Femur (tissue), 1 donor: Measurements from ENCODE around the gene ZFR.
A peak's percentile ranks its signal among the peaks of the same experiment; 100 is the strongest.
"Not testable (repeated sequence)": the region's sequence is repeated elsewhere in the genome, so short reads cannot be mapped to it uniquely, and the experiment has no call there.

Experiments
- DNase-seq: peaks from one replicate; pipeline ENCODE4 v3.0.0-alpha.2; 2017

ZFR gene

DNA sequence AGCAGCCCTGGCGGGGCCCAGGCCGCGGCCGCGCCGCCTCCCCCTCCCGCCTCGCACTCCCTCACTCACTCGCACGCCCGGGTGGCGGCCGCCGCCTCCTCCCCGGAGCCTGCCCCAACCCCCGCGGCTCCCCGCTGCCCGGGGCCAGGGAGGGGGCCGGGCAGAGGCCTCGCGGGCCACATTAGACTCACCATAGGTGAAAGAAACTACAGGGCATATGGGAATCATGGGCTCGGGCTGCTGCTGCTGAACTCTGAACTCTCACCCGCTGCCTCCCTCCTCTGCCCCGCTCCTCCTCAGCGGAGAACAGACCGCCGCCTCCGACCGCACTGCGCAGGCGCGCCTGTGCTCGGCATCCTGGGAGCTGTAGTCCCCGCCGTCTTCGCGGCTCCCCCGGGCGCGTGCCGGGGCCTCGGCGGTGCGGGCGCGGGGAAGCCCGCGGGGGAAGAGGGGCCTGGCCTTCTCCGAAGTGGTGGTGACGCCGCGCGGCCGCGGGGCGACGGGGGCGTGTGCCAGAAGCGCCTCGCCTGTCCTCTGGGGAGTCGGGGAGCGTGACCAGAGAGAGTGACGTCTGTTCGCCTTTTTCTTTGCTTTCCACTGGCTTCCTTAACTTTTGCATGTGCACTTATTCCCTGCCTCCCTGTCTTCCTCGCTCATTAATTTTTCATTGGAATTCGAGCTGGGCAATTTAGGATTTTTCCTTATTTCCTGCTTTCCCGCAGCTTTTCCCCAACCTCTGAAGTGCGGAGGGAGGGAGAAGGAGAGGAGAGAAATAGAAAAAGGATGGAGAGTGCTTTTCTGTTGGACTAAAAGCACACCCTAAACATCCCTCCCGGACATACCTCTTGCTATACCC is at the start of gene ZFR:
TSS of gene ZFR (minus strand) at position 310 of the 856 bp plus-strand sequence. CDS start at position 228, 82 bp downstream.
- DNase-seq = peak; percentile 95

DNA sequence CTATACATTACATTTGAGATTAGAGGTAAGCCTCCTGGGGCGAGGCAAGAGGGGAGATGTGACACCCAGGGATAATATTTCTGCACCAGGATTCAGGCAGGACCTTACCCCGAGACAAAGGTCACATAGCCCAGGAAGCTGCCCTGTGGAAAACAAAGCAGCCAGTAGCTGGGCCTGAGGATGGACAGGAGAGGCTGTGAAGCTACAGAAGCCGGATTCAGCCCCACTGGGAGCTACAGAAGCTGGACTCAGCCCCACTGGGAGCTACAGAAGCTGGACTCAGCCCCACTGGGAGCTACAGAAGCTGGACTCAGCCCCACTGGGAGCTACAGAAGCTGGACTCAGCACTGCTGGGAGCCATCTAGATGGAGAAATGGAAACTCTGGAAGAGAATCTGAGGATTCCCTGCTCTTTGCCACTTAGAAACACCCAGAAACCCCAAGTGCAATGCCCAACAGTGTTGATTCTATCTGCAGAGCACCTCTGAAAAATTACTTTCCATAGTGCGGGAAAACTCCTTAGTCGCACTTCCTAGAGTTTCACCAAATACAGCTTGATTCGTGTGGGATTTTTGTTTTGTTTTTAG is 46.5 kb upstream of the ZFR start:
- DNase-seq = no peak

DNA sequence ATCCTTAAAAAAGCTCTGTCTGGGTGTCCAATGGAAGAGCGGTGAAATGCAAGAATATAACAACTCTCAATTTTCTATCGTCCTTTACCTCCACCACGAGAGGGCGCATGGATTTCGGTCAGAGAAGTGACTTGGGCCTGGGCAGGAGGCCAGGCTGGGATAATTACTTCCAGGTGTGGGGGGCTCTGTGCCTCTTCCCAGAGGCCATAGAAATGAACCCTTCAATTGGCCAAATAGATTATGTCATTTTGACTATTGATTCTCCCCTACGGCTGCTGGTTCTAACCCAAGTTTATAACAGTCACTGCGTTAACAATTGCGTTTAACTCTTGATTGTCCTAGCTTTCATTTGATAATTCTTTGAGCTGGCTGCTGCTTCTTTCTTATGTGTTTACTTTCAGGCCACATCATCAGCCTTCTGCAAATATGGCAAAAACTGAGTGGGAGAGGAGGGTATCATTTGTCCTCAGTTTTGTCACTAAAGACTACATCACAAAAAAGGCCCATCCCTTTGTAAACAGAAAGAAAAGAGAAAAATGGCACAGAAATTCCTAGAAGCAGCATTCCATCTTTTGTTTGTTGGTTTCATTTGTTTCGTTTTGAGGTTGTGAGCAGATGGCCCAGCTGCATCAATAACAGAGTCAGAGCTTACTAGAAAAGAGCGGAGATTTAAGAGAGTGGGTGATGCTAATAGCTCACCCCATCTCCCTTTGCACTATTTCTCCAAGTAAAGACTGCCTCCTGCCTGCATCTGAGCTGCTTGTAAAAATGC is 45.4 kb upstream of the ZFR start:
- DNase-seq = peak; percentile 93

DNA sequence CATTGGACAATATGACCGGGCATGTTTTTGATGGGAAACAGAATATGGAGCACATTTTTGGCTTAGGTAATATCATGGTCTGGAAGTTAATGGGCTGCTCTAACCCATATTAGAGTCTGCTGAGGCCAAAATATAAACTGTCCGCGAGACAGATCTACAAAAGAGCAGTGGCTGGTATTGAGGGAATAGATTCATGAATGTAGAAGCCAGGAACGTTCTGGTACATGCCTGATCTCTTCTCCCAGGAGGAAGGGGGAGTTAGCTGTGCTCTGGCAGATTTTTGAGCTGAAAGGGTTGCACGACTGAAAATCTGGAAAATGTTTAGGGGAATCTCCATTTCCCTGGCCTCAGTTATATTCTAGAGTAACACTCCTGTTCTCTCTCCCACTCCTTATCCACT is 42.9 kb upstream of the ZFR start:
- no peak for DNase-seq

DNA sequence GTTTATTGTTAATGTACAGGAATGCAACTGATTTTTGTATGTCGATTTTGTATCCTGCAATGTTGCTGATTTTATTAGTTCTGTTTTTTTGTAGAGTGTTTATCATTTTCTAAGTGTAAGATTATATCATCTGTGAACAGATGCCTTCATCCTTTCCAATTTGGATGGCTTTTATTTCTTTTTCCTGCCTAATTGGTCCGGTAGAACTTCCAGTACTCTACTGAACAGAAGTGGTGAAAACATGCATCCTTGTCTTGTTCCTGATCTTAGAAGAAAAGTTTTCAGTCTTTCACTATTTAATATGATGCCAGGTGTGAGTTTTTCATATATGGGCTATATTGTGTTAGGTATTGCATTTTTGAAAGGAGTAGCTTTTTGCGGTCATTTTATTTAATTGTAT is 42.5 kb upstream of the ZFR start:
- no peak for DNase-seq

DNA sequence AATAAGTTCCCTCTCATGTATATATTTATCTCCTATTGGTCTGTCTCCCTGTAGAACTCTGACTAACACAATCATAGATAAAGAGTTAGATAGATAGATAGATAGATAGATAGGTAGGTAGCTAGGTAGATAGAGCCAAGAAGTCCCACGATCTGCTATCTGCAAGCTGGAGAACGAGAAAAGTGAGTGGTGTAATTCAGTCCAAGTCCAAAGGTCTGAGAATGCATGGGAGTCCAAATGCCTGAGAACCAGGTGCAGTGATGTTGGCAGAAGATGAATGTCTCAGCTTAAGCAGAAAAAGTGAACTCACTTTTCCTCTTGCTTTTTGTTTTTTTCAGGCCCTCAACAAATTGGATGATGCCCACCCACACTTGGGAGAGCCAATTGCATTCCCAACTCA is 37.7 kb upstream of the ZFR start:
- no peak for DNase-seq

DNA sequence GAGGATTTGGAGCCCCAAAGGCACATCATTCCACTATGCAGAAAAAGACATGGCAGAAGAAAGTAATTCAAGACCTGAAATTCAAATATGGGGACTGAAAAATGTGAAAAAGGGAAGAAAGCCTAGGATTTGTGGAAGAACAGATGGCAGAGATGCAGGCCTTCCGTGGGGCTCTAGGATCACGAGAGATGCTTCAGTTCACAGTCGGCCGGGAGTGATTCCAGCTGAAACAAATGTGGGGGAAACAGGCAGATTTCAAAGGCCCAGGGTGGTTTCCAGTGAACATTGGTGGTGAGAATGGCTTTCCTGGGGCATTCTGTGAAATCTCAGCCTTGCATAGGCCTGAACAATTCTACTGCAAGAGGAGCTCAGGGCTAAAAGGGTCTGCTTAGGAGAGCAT is 34.6 kb upstream of the ZFR start:
- DNase-seq = no peak

DNA sequence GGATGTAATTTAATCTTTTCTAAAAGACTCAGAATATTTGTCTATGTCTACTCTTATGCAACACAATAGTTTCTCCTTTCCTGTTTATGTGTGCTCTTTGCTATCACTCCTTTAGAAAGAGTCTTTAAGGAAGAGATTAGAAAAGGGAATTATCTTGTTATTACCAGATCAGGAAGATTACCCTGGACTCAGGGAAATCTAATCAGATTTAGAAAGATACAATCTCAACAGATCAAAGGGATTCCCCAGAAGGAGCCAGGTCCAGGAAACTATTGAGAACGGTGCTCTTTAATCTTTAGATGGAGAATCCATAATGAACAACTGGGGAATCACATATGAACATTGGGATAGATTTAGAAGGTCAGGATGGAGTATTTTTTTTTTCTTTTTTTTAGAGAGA is 32.4 kb upstream of the ZFR start:
- DNase-seq = no peak

DNA sequence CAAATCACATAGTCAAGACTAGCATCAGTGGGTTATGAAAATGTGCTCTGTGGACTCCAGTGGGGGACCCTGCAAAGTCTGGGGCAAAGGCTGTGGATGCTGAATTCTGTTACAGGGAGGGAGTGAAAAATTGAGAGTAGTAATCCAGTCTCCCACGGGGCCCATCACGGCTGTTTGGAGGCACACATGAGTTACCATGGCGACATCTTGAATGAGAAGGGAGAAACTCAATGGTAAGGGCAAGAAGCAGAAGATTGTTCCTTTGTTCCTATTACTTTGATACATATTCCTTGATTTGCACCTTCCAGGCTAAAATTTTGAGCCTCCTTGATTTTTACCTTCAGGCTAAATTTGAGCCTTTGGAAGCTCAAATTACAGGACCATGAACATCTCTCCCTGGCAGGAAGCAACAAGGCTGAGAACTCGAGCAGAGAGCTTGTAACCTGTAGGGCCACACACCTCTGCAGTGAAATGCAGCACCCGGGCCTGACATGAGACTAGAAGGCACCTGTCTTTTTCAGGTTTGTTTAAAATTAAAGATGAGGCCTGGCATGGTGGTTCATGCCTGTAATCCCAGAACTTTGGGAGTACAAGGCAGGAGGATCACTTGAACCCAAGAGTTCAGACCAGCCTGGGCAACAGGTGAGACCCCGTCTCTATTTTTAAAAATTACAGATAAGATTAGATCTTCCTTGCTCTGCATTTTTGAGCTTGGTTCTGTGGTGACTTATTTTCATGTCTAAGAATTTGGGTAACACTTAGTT is 31.0 kb upstream of the ZFR start:
- peak; percentile 48 for DNase-seq

DNA sequence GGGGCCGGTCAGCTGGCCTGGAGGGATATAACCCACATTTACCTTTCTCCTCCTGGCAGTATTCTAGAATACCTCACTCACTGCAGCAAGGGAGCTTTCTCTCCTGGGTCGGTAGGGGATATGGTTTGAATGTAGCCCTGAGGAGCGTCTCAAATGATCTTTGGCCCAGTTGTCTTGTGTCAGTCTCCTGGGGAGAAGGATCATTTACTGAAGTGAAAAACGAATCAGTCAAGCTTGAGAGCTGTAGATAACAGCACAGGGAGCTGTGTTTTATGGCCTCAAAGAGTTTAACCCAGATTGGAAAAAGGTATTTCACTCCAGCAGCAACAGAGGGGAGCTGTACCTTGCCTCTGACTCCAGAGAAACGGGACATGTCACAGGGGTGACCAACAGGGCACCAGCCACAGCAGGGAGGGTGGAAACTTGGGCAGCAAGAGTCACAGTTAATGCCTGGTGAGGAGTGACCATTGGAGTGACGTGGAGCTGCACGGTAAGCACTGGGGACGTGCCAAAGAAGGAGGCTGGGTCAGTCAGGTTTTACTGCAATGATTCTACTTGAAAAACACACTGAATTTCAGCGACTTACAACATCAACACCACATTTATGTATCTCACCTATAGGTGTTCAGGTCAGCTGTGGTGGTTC is 29.8 kb upstream of the ZFR start:
- no peak for DNase-seq

DNA sequence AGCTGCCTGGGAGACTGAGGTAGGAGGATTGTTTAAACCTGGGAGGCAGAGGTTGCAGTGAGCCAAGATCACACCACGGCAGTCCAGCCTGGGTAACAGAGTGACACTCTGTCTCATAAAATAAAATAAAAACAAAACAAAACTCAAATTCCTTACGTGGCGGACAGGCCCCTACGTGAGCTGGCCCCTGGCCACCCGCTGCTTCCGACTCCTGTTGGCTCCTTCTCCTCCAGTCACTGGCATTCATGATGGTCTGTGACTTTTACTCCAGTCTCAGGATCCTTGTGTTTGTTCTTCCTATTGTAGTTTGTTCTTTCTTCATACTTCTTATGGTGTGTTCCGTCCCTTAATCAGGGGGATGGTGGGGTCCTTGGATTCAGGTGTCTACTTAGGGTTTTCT is 28.5 kb upstream of the ZFR start:
- no peak for DNase-seq

DNA sequence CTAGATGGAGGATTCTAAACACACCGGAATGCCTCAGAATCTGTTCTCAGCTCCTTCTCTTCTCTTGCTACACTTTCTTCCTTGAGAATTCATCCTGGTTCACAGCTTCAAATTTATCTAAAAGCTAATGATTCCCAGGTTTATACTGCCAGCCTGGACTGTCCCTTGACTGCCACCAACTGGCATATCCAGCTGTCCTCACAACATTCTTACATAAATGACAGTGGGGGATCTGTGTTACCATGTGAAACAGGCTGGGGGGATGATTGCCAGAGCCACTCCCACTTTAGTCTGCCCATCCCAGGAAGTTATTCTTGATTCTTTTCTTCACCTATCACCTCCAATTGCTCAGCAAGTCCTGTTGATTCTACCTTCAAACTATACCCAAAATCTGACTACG is 27.2 kb upstream of the ZFR start:
- DNase-seq = peak; percentile 22

DNA sequence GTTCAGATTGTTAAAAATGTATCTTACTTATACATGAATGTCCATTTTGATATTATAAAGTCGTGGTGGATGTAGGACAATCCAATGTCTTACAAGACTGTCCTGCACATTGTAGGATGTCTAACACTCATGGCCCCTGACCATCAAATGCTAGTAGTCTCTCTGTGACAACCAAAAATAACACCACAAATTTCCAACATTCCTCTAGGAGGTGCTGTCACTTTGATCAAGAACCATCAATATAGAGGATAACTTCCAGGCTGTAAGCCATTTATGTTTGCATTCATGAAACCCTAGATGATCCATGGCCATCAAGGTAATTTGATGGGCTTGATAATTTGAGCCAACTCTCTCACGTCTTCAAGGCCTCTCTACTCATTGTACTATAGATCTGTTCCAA is 20.5 kb upstream of the ZFR start:
- DNase-seq = no peak

DNA sequence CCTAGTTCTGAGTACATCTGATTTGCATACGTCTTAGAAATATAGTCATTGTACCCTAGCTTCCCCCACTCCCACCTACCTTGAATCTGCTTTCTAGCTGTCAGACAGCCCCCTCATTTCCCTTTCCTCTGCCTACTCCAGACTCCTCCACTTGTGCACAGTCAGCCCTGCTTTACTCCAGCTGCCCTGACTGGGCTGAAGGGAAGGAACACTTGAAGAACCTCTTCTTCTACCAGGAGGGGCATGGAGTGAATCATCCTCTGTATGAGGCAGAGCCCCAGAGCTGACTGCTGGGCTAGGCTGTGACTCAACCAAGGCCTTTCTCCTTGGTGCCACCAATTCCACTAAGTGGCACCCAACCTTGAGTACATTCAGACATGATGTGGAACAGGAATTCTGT is 18.1 kb upstream of the ZFR start:
- no peak for DNase-seq

DNA sequence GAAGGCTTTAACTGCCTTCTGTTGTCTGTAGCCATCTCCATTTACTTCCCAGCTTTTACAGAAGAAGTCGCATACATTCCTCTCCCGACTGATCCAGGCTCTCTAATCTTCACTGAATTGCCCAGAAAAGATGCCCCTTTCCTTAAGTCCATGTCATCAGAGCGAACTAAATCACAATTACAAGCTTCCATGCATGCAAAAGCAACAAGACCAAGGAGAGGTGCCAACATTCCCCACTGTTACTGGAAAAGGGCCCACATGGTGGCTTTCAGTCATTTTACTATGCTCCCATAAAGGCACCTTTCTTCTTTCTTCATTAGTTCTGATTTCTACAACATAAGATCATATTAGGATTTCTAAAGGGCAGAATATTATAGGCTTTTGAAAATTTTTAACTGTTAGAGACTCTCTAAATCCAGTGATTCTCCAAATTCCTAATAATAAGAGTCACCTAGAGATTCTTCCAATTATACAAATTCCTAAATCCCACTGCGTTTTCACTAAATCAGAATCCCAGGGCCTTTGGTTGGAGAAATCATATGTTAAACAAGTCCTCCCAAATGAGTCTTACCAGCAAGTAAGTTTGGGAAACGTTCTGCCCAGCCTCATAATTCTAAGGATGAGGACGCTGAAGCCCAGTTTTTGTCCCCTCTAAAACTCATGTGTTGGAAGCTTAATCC is 17.0 kb upstream of the ZFR start:
- no peak for DNase-seq

DNA sequence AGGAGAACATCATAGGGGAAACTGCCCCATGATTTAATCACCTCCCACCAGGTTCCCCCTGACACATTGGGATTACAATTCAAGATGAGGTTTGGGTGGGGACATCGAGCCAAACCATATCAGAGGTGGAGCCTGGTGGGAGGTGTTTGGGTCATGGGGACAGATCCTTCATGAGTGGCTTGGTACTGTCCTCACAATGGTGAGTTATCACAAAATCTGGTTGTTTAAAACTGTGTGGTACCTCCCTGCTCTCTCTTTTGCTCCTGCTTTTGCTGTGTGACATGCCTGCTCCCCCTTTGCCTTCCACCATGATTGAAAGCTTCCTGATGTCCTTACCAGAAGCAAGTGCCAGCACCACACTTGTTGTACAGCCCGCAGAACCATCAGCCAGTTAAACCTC is 16.2 kb upstream of the ZFR start:
- no peak for DNase-seq

DNA sequence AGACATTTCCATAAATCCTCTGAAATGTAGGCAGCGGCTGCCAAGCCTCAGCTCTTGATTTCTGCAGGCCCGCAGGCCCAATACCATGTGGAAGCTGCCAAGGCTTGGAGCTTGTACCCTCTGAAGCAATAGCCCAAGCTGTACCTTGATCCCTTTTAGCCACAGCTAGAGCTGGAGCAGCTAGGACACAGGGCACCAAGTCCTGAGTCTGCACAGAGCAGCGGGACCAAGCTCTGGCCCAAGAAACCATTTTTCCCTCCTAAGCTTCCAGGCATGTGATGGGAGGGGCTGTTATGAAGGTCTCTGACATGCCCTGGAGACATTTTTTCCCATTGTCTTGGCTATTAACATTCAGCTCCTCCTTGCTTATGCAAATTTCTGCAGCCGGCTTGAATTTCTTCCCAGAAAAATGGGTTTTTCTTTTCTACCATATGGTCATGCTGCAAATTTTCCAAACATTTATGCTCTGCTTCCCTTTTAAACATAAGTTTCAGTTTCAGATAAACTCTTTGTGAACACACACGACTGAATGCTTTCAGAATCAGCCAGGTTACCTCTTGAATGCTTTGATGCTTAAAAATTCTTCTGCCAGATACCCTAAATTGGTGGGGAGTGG is 14.4 kb upstream of the ZFR start:
- DNase-seq = no peak

DNA sequence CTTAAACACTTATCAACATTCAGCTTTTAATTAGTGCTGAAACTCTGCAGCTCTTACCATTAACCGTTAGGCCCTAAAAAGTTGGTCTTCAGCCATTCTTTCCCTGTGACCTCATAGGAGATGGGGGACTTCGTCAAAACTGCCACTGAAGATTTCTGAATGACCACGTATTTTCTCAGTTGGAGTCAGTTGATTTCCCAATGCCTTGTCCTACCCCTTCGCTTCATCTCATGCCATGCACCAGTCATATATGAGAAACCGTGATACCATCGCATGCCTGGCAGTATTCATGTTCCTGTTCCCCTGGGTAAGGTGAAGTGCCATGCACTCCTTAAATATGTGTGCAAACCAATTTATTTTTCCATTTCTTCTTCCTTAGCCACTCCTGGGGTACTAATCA is 10.8 kb upstream of the ZFR start:
- no peak for DNase-seq

DNA sequence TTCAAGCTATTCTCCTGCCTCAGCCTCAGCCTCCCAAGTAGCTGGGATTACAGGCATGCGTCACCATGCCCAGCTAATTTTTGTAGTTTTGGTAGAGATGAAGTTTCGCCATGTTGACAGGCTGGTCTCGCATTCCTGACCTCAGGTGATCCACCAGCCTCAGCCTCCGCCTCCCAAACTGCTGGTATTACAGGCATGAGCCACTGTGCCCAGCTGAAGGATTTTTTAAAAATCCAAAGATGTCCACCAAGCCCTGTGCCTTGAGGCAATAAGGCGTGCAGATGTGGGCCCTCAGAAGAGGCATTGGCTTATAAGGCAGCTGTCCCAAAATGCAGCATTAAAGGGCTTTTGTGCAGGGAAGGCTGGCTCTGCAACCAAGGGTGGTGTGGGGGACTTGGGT is 10.3 kb upstream of the ZFR start:
- DNase-seq = no peak

DNA sequence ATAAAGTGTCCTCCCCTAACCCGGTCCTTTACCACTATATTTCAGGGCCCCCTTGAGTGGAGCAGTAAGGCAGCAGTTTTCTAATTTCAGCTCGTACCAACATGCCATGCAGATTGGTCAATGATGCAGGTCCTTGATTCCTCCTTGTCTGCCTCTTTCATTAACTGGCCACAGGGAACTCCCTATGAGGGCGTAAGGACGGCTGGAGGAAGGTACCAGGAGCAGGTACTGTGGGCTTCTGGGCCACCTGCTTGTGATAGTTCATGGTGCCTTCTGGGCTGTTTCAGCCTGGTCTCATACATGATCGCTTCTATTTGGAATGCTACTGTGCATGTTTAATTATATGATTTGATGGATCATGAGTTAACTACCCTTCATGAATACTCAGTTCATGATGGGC is 9.4 kb upstream of the ZFR start:
- DNase-seq = no peak

DNA sequence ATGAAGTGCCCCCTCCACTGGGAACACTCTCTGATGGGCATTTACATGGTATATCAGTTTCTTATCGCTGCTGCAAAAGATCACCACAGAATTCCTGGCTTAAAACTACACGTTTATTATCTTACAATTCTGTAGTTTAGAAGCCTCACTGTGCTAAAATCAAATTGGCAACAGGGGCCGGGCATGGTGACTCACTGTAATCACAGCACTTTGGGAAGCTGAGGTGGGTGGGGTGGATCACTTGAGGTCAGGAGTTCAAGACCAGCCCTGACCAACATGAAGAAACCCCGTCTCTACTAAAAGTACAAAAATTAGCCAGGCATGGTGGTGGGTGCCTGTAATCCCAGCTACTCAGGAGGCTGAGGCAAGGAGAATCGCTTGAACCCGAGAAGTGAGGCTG is 7.8 kb upstream of the ZFR start:
- not testable (repeated sequence) for DNase-seq

DNA sequence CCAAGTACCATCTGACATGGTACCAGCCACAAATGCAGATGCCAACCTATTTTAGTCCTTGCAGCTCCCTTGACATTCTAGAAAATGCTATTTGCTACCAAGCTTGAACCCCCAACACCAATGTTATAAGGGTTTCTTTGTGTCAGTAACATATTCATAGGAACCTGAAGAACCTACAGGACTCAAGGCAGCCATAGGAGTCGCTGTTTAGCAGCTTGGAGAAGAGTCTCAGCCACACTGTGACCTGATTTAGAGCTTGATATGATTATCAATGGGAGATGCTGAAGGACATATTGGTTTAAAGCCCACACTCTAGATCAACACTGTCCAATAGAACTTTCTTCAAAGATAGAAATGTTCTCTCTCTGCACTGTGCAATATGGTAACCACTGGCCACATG is 6.4 kb upstream of the ZFR start:
- no peak for DNase-seq
